HG02642 (cell line): Measurements from ENCODE around the gene TDRD9.

Experiments used
- ATAC-seq: cut with Tn5 transposase; IDR thresholded peaks from one replicate; pipeline ENCODE4 v1.9.1; 2021; ENCODE audit warnings: mild to moderate bottlenecking; ENCODE audit not compliant: unreplicated experiment, poor library complexity

Gene TDRD9

DNA sequence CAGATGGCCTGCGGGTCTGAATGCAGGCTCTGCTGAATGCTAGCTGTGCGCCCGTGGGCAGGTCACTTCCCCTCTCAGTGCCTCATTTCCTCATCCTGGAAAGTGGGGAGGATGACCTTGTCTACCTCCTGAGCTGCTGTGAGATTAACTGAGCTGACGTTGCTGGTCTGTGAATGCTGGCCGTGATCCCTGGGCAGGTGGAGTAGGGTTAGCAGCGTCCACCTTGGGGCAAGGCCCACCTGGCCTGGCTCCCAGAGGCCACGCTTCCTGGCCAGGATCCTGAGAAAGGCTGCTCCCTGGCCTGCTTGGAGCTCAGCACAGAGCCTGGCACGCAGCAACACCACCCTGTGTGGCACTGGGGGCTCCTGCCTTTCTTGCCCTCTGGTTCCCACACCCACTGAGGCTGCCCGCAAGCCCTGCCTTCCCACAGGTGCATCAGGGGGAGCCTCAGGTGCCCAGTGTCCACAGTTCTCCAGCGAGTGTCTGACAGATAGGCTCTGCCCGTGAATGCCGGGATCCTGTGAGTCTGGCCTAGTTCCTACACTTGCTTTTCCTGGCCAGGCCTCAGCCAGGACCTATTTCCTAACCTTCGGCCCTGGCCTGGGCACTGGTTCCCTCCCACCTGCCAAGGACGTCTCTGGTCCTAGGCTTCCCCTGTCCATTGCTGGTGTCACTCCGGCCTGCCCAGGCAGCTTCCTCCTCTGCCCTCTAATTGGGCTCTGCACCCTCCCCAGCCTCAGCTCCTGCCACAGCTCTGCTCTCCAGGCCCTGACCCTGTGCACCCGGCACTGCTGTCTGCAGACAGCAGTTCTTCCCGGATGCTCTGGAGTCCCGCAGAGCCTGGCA is 37.2 kb upstream of the TDRD9 start:
- ATAC-seq, result no peak

DNA sequence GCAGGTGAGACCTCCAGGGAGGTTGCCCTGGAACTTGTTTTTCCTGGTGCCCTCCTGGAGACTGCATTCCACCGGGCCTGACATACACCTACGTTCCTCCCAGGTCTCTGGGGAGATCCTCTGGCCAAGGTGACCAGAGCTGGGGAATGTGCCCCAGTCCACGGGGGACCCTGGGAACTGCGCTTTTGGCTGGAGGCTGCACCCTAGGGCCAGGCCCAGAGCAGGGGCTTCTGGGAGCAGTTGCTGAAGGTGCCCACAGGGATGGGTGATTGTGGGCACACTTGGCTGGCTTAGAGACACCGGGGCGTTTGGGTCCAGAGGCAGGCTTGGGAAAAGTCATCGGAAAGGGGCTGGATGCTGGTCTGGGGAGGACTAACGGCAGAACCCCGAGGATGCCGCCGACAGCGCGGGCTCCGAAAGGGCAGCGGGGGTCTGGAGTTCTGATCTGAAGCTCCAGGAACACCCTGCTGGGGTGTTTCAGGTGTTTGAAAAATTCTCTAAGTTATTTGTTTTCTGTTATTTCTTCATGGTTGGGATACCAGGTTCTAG is 36.5 kb upstream of the TDRD9 start:
- no peak for ATAC-seq

DNA sequence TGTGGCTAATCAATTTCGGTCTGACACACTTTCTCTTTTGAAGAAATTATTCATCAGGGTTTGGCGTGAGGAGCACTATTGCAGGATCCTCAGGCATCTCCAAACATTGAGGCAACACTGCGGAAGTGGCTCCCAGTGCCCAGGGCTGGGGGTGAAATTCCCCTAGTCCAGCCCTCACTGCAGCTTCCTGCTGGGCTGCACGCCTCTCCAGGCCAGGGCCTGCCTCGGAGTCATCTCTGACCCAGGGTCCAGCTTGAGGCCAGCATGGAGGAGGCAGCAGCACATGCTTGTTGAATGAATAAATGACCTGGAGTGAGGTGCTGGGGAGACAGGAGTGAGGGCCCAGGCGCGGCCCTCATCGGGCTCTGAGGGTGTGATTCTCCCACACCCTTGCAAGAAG is 36.0 kb upstream of the TDRD9 start:
- no peak for ATAC-seq

DNA sequence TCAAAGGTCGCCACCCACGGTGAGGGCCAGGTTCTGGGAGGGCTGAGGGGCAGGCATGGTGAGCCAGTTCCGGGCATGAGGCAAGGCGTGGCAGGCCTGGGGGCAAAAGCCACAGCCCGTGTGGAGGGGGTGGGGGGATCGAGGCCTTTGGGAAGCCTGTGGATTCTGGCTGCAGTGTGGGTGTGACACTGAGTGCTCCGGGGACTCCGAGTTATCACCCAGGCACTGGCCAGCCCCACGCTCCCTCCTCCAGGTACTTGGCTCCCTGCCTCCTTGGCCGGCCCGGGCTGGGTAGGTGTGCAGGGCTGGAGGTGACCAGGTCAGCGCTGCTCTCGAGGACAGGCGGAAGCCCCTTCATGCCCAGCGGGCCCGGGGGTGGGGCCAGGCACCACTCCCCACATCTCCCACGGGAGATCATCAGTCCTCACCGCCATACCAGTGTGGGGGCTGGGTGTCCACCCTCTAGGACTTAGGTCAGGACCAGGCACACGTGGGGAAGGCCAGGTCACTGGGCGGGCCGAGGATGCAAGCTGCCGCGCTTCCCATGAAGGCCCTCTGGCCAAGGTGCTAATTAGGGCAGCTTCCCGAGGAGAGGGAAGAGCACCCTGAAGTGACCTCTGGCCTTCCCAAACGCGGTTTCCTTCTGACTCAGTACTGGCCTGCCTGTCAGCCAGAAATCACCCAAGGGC is 34.1 kb upstream of the TDRD9 start:
- ATAC-seq, result no peak

DNA sequence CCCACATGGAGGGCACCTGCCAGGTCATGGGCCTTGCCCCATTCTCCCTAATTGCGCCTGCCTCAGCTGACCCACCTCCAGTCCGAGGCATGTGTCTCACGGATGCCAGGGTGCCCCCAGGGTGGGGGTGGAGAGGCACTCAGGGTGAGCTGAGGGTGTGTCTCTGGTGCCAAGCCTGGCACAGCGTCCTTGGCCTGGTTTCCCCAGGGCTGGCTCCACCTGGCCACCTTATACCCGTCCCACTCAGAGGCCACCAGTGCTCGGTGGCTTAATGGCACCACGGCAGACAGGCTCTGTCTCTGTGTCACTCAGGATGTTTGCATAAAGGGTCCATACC is 33.6 kb upstream of the TDRD9 start:
- no peak for ATAC-seq

DNA sequence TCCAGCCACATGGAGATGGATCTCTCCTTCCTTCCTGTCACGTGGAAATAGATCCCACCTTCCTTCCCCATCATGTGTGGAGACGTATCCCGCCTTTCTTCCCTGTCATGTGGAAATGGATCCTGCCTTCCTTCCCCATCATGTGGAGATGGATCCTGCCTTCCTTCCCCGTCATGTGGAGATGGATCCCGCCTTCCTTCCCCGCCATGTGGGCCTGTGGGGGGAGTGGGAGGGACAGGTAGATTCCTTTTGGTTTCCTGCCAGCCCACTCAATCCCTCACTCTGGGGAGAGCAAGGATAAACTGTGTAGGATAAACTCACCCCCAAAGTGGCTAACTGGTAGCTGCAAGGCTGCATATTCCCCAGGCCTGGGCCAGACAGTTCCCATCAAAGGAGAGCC is 31.7 kb upstream of the TDRD9 start:
- no peak for ATAC-seq

DNA sequence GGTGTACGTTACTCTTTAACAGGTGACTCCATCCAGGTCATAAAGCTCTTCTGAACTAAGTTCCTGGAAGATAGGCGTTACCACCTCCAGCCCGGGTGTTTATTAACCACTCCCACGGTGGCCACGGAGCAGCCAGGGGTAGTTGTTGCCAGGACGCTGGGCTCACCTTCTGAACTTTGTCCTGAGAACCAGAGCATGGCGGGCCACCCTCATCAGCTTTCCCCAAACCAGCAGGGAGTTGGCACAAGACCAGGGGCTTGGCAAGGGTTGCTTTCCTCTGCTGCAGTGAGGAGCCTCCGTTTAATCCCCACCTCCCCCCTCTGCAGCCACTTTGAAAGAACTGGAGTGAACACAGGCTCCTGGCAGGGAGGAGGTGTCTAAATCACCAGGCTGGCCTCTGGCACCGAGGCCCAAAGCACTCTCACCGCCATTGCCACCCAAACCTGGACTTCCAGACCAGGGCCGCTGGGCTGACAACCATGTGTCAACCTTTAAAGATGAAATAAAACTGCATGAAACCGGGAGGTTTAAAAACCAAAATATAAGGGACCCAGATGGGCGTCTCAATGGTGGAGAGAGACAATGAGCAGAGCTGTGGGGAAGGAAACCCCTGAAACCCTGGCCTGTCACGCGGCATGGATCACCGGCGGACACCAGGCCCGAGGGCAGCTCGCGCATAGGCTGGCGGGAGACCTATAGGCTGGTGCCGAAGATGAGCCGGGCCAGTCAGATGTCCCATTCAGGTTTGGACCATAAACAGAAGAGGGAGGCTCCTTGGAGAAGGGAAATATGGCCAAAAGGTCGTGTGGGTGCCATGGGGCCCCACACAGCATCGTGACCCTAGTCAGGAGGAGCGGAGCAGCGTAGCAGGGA is 30.9 kb upstream of the TDRD9 start:
- no peak for ATAC-seq

DNA sequence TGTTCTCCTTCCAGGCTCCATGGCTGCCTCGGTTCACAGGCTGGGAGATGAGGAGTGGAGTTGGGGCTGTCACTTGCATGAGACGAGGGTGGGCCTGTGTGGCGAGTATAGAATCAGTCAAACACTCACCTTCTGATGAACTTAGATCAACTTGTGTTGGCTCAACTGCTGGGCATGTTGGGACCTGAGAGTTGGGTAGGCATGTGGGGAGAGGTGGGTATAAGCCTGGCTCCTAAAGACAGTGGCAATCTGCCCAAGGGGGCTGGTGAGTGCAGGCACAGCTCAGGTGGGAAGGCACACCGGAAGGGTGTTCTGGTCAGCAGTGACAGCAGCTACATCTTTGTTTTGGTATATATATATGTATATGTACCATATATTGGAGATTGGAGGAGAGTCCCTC is 30.1 kb upstream of the TDRD9 start:
- no peak for ATAC-seq

DNA sequence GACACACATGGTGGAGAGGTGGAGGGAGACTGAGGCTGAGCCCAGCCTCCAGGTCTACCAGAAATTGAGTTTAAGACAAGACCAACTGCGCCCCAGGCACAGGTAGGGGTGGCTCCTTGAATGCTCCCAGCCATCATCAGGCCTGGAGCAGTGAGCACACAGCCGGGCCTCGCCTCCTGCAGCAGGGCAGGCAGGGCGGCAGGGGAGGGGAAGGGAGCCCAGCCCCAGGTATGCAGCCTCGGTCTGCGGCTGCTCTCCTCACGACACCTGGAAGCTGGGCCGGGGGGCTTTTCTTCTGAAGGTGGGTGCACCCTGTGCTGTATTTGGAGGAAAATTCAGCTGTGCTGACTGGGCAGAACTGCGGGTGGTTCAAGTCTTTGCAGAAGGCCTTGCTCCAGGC is 29.5 kb upstream of the TDRD9 start:
- ATAC-seq, result no peak

DNA sequence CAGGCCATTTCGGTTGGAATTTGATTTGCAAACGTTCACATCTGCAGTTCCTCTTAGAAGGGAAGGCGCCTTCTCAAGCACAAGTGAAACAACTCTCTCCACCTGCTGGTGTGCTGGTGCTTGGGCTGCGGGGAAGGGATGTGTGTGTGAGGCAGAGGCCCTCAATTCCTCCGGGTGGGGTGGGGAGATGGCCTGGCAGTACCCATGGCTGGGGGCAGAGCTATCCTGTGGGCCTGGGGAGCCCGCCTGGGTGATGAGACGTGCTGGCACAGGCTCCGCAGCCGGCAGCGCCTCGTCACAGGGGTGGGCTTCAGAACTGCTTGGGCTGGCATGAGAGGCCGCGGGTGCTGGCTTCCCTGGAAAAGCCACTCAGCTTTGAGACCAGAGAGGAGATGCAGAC is 28.9 kb upstream of the TDRD9 start:
- no peak for ATAC-seq

DNA sequence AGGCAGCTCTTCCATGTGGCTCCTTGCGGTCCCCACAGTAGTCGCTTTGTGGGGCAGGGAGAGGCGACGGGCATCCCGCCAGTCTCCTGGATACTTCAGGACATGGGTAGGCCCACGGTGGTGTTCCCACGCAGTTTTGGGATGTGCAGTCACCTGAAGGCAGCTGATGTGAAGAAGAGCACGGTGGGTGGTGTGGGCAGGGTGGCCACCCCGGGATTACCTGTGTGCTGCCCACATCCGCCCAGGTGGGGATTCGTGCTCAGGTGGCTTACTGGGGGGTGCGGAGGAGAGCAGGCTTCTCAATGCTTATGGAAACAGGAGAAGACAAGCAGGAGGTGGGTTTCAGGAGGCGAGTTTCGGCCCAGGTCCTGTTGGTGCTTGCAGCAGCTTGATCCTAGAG is 28.4 kb upstream of the TDRD9 start:
- ATAC-seq, result no peak

DNA sequence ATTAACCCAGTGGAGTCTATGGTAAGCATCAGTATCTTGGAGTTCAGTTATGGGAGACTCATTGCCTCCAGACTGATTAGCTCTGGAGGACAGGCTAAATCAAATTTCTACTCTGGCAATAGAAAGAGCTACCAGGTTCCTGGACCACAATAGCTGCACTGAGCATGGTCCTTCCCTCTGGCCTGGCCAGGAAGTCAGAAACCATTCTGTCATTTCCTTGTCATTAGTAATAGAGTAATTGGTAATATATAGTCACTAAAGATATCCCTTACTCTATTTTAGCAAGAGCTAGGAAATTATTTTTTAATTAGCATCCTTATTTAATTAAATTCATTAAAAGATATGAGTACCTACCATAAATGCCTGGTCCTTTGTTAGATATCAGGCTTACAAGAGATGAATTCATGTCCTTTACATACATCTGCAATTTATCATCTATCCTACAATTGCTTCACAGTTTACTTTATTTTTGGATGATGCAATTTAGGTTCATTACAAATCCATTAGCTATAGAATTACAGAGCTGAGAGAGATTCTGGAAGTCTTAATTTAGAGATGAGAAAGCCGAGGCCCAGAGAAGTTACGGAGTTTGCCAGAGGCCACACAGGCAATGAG is 23.7 kb upstream of the TDRD9 start:
- no peak for ATAC-seq

DNA sequence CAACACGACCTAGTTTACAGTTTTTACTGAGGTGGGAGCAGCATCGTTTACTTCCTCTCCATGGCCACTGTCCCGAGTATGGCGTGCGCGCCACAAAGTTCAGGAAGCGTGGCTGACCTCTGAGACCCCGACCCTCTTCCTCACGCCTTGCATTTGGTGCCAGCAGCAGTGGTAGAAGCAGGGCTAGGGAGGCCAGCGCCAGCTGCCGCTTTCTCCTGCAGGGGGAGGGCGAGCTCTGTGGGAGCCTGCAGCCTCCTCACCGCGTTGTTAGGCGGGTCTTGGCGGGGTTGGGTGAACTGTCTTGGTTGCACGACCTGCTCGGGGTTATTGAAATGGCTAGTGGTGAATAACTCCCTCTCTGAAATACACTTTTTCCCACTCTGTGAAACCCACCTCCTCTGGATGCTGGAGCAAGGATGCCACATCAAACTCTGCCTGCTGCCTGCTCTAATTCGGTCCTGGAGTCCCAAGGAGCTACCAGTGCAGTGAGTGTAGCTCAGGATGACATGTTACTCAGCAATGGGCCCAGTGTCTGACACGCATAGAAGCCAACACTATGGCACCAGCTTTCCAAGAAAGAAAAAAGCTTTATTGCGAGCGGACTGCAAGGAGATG is 22.3 kb upstream of the TDRD9 start:
- no peak for ATAC-seq

DNA sequence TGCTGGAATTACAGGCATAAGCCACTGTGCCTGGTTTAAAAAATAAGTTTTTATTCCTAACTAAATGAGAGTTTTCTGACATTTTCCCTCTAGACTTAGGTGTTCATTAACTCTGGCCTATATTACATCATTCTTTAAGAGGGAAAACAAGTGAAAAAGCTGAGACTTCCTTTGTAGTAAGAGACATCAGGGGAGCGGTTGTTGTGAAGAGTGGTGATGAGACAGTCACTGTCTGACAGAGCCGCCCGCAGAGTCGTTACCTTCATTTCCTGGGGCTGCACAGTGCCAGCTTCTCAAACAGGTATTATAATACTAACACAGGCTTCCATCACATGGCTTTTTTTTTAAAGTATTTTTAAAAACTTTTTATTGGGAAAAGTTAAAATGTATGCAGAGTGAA is 19.7 kb upstream of the TDRD9 start:
- no peak for ATAC-seq

DNA sequence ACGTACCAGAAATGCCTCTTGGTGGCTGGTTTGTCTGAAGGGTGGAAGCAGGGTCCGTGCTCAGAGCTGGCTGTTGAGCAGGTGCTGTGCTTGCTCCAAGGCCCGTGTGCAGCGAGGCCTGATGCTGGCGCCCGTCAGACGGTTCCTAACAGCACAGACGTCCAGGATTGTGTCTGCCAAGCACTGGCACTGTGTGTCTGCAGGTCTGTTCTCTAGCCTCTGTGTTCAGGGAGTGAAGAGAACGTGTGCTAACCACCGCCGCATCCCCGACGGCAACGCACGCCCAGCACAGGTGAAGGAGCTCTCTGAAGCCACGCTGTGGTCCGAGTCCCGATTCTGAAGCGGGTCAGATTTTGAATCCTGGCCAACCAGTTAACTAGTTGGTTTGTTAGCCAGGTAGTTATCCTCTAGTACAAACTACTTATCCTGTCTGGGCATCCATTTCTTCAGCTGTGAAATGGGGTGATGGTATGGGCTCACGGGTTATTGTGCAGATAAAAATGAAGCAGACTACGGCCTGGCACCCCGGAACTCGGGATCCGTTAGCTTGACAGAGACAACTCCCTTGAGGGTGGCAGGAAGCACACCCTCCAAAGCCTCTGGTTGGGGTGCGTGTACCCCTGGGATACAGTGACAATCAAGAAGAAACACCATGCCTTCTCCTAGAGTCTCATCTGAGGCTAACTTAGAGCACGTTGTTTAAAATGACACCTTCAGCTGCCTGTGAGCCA is 18.6 kb upstream of the TDRD9 start:
- no peak for ATAC-seq

DNA sequence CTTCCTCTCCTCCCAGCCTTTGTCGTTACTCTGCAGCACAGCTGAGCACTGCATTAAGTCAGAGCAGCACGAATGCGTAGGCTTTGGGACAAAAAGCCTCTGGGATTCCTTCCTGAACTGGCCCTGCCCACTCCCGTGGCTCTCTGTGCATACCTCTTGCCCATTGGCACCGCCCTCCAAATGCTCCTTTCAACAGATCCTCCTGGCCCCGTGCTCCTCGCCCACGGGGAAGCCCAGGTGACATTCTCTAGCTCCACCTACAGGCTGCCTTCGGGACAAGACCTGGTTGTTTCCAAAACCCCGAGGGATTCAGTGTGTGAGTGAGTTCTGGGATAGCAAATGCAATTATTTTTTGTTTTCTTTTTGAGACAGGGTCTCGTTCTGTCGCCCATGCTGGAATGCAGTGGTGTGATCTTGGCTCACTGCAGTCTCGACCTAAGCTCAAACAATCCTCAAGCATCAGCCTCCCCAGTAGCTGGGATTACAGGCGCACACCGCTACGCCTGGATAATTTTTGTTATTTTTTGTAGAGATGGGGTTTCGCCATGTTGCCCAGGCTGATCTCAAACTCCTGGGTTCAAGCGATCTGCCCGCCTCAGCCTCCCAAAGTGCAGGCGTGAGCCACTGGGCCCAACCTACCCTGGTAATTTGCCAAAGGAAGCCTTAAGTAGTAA is 17.9 kb upstream of the TDRD9 start:
- no peak for ATAC-seq

DNA sequence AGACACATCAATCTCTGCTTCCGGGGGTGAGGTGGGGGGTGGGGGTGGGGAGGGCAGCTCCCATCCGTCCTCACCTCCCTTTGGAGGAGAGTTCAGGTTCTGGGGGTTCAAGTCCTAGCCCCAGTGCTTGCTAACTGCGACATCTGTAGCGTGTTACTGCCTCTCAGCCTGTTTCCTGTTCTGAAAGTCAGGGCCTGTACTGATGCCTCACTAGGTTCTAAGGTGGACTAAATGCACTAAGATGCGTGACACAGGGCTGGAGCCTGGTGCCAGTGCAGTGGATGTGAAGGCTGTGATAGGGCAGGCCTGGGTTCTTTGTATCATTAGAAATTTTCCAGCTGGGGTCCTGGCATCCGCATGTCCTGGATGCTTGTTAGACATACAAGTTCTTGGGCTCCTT is 17.3 kb upstream of the TDRD9 start:
- no peak for ATAC-seq

DNA sequence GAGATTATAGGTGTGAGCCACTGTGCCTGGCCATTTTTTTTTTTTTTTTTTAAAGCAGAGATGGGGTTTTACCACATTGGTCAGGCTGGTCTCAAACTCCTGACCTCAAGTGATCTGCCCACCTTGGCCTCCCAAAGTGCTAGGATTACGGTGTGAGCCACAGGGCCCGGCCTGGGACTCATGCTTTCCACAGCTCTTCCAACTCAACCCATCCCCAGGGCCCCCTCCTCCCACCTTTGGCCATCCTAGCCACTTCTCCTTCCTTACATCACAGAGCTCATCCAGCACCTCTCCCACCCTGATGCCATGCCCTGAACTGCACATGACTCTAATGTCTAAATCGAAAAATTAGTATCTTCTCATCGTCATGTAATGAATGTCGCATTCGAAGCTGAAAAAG is 12.6 kb upstream of the TDRD9 start:
- no peak for ATAC-seq
